ENCODE results near the gene CCDC179. TPM values are rescaled to one million over a fixed set of nuclear protein-coding genes. Genes with fewer than 3 reads are reported as not detected.

CCDC179 gene
- total and polyA plus RNA-seq, 3 donors from 2014 or later: 3.3 to 54.1 (median 6.2) TPM

GRCh38 chr11:22807391-22807790 lies 52.9 kb downstream of the CCDC179 start:
- Histone ChIP-seq H3K27ac (no peak overlapping the region), H3K4me1 (no peaks in the 10 kb centered on the region), H3K27me3 (no peaks in the 10 kb centered on the region), H3K4me3 (no peak overlapping the region), H3K9me3 (no peaks in the 10 kb centered on the region), H3K36me3 (ENCODE audit: low read depth, missing control alignments) (no peaks in the 10 kb centered on the region)
- intact Hi-C loops (cut with DNase I; ENCODE audit: low total_unique reads): no loop called here
- TF ChIP-seq CTCF (IDR thresholded peaks at IDR 0.05): no peak
- no peak for TF ChIP-seq POLR2A (IDR thresholded peaks at IDR 0.05)
- no peak for DNase-seq
- 58 to 73% methylated on average over 2 of the region's 2 CpGs for WGBS, 2 donors

- WGBS, 2 donors: 89 to 90% methylated on average over 4 of the region's 4 CpGs
- H3K36me3 ChIP-seq (ENCODE audit: low read depth, missing control alignments): no peaks in the 10 kb centered on the region
- H3K4me1 ChIP-seq: no peaks in the 10 kb centered on the region
- intact Hi-C loops (cut with DNase I; ENCODE audit: low total_unique reads): no loop called here
- TF ChIP-seq POLR2A (IDR thresholded peaks at IDR 0.05) (no peak), CTCF (IDR thresholded peaks at IDR 0.05) (no peak)
- H3K27me3 ChIP-seq: no peaks in the 10 kb centered on the region
- no peaks in the 10 kb centered on the region for H3K9me3 ChIP-seq
- no peak overlapping the region for H3K4me3 ChIP-seq
- H3K27ac ChIP-seq: no peak overlapping the region
- no peak for DNase-seq
Observed at GRCh38 chr11:22802861-22803260, 57.4 kb downstream of the CCDC179 start.

GRCh38 chr11:22800482-22800881 lies 59.8 kb downstream of the CCDC179 start:
- no peak overlapping the region for H3K4me3 ChIP-seq
- H3K27ac ChIP-seq: no peak overlapping the region
- intact Hi-C loops (cut with DNase I; ENCODE audit: low total_unique reads): no loop called here
- H3K36me3 ChIP-seq (ENCODE audit: low read depth, missing control alignments): no peaks in the 10 kb centered on the region
- no peaks in the 10 kb centered on the region for H3K27me3 ChIP-seq
- WGBS, 2 donors: 62 to 89% methylated on average over 5 of the region's 5 CpGs
- no peak for TF ChIP-seq POLR2A (IDR thresholded peaks at IDR 0.05)
- no peaks in the 10 kb centered on the region for H3K9me3 ChIP-seq
- no peaks in the 10 kb centered on the region for H3K4me1 ChIP-seq
- DNase-seq: no peak

- H3K27me3 ChIP-seq: no peaks in the 10 kb centered on the region
- WGBS, 2 donors: 53% methylated on average over 1 of the region's 1 CpG
- H3K9me3 ChIP-seq: no peaks in the 10 kb centered on the region
- no peak for DNase-seq
- no peak overlapping the region for H3K27ac ChIP-seq
- peaks cover under 1% of the 10 kb centered on the region for H3K4me1 ChIP-seq
- H3K36me3 ChIP-seq (ENCODE audit: low read depth, missing control alignments): no peaks in the 10 kb centered on the region
- no peak overlapping the region for H3K4me3 ChIP-seq
- TF ChIP-seq CTCF (IDR thresholded peaks at IDR 0.05) (no peak), POLR2A (IDR thresholded peaks at IDR 0.05) (no peak)
- intact Hi-C loops (cut with DNase I; ENCODE audit: low total_unique reads): no loop called here
Observed at GRCh38 chr11:22798901-22799300, 61.4 kb downstream of the CCDC179 start.

GRCh38 chr11:22797047-22797446 lies 63.2 kb downstream of the CCDC179 start:
- no peak overlapping the region for H3K4me3 ChIP-seq
- no peaks in the 10 kb centered on the region for H3K27me3 ChIP-seq
- H3K9me3 ChIP-seq: no peaks in the 10 kb centered on the region
- no peak for TF ChIP-seq POLR2A (IDR thresholded peaks at IDR 0.05)
- no peak for TF ChIP-seq CTCF (IDR thresholded peaks at IDR 0.05)
- no peak overlapping the region for H3K27ac ChIP-seq
- DNase-seq: no peak
- intact Hi-C loops (cut with DNase I; ENCODE audit: low total_unique reads): no loop called here
- H3K36me3 ChIP-seq (ENCODE audit: low read depth, missing control alignments): no peaks in the 10 kb centered on the region
- WGBS, 2 donors: 80 to 84% methylated on average over 3 of the region's 3 CpGs
- H3K4me1 ChIP-seq: peaks cover 7% of the 10 kb centered on the region

Other genes with a start within 250 kb of the CCDC179 start
- gene FANCF, start 234.7 kb downstream of the CCDC179 start, total RNA-seq: 10 to 100 TPM; 11.3 to 14.8 TPM
- gene FANCF, start 234.7 kb downstream of the CCDC179 start, polyA plus RNA-seq (ENCODE audit: insufficient read depth, low read depth, low replicate concordance): 12.7 TPM
- gene GAS2, start 193.9 kb downstream of the CCDC179 start, total RNA-seq: 10 to 100 TPM in 1 of 2 donors, 1 to 10 TPM in 1; 9.0 to 25.2 TPM
- 5.5 TPM for gene GAS2, start 193.9 kb downstream of the CCDC179 start, polyA plus RNA-seq (ENCODE audit: insufficient read depth, low read depth, low replicate concordance)
- gene SVIP, start 30.7 kb downstream of the CCDC179 start, total RNA-seq: 10 to 100 TPM; 19.3 to 22.7 TPM
- gene SVIP, start 30.7 kb downstream of the CCDC179 start, polyA plus RNA-seq (ENCODE audit: insufficient read depth, low read depth, low replicate concordance): 80.1 TPM

All from testis (tissue), 3 donors.